K562 (cell line): Measurements from ENCODE around the gene CXCL12.

Experiments used
- EGR1 ChIP-seq: fragments of 450-650 bp; conservative IDR thresholded peaks from 2 replicates; pipeline ENCODE4 v1.6.1; 2017; ENCODE audit warnings: mild to moderate bottlenecking
- FOXM1 ChIP-seq, 2 experiments: fragments of 450-650 bp in 1 of 2; sonication (generic) in 1 of 2; formaldehyde crosslinking in 1 of 2; IDR thresholded peaks; 2 replicates each; pipeline versions ENCODE4 v1.6.1 to v1.9.0; 2017 to 2022; ENCODE audit warnings: low read depth in 2 of 2, mild to moderate bottlenecking in 2 of 2, missing genetic modification reagents in 1 of 2, moderate library complexity in 1 of 2
- JUNB ChIP-seq: fragments of 450-650 bp; formaldehyde crosslinking; conservative IDR thresholded peaks from 2 replicates; pipeline ENCODE4 v1.4.0; 2020; ENCODE audit warnings: mild to moderate bottlenecking
- L3MBTL2 ChIP-seq: fragments of 450-650 bp; IDR thresholded peaks from 2 replicates; pipeline ENCODE4 v1.6.1; 2016; ENCODE audit warnings: mild to moderate bottlenecking, moderate library complexity
- POLR2AphosphoS5 ChIP-seq: IDR thresholded peaks from 2 replicates; pipeline ENCODE4 v1.6.1; 2011; ENCODE audit warnings: mild to moderate bottlenecking, low read depth, low read length, moderate library complexity; ENCODE audit not compliant: control insufficient read depth, insufficient read depth
- RCOR1 ChIP-seq, 2 experiments: IDR thresholded peaks; 2 replicates each; pipeline ENCODE4 v1.6.1; 2012; ENCODE audit warnings: low read depth in 2 of 2, low read length in 2 of 2, borderline replicate concordance in 1 of 2, improper control_type of control experiment in 1 of 2
- SPI1 ChIP-seq: IDR thresholded peaks from 2 replicates; pipeline ENCODE4 v1.6.1; 2011; ENCODE audit warnings: low read depth, low read length, control low read depth, borderline replicate concordance
- TAF15 ChIP-seq: fragments of 200-400 bp; formaldehyde crosslinking; IDR thresholded peaks from 2 replicates; pipeline ENCODE4 v1.6.1; 2017; ENCODE audit warnings: mild to moderate bottlenecking, low read depth, low read length, moderate library complexity
- ZFP36 ChIP-seq: fragments of 150-350 bp; IDR thresholded peaks from 2 replicates; pipeline ENCODE4 v1.6.1; 2018; ENCODE audit warnings: low read length, low read depth; ENCODE audit not compliant: partially characterized antibody
- ZNF217 ChIP-seq: sonication (generic); formaldehyde crosslinking; IDR thresholded peaks from 2 replicates; pipeline ENCODE4 v1.8.0; 2022; ENCODE audit warnings: mild to moderate bottlenecking, missing genetic modification reagents
- TF ChIP-seq, protein P1 (sequence below), 3 experiments: IDR thresholded peaks in 2 of 3; conservative IDR thresholded peaks in 1 of 3; 2 replicates each; pipeline ENCODE4 v1.5.1; 2011 to 2012; ENCODE audit warnings: low read length in 3 of 3, mild to moderate bottlenecking in 3 of 3, control low read depth in 2 of 3, improper control_type of control experiment in 1 of 3, inconsistent platforms in 1 of 3, low read depth in 1 of 3, mixed read lengths in 1 of 3, moderate library complexity in 1 of 3; ENCODE audit not compliant: insufficient read depth in 2 of 3
- TF ChIP-seq, protein P2 (sequence below): sonication (generic); formaldehyde crosslinking; IDR thresholded peaks from 2 replicates; pipeline ENCODE4 v1.8.1; 2023; ENCODE audit warnings: missing genetic modification reagents, mild to moderate bottlenecking, borderline replicate concordance
- TF ChIP-seq, protein P3 (sequence below): fragments of 450-650 bp; IDR thresholded peaks from 2 replicates; pipeline ENCODE4 v1.6.1; 2016; ENCODE audit warnings: low read depth, mild to moderate bottlenecking, moderate library complexity
- TF ChIP-seq, protein P4 (sequence below): sonication (generic); formaldehyde crosslinking; IDR thresholded peaks from 2 replicates; pipeline ENCODE4 v1.5.0; 2020; ENCODE audit warnings: missing genetic modification reagents

DNA sequence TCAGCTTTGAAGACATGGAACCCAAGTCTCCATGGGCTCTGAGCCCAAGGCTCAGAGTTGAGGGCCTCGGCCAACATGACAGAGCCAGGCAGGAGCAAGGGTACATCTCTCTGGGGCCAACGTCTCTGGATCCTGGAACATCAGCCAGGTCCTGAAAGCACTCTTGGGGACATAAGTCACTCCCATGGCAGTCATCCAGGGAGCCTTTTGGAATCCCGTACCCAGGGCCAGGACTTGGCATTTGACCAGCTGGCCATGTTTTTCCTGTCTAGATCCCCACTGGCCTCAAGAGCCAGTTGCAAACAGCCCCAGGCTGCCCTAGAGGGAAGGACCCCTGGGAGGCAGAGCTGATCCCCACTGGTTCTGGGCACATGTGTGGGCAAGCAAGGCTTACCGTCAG is 4.3 kb upstream of the CXCL12 start:
- TF ChIP-seq, protein P1, sequence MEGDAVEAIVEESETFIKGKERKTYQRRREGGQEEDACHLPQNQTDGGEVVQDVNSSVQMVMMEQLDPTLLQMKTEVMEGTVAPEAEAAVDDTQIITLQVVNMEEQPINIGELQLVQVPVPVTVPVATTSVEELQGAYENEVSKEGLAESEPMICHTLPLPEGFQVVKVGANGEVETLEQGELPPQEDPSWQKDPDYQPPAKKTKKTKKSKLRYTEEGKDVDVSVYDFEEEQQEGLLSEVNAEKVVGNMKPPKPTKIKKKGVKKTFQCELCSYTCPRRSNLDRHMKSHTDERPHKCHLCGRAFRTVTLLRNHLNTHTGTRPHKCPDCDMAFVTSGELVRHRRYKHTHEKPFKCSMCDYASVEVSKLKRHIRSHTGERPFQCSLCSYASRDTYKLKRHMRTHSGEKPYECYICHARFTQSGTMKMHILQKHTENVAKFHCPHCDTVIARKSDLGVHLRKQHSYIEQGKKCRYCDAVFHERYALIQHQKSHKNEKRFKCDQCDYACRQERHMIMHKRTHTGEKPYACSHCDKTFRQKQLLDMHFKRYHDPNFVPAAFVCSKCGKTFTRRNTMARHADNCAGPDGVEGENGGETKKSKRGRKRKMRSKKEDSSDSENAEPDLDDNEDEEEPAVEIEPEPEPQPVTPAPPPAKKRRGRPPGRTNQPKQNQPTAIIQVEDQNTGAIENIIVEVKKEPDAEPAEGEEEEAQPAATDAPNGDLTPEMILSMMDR (IDR thresholded peaks at IDR 0.05 in 2 of 3, conservative IDR thresholded peaks at IDR 0.05 in 1 of 3; ENCODE audit: insufficient read depth in 2 of 3, low read depth in 1 of 3, low read length in 3 of 3) = no peak
- TF ChIP-seq RCOR1 (IDR thresholded peaks at IDR 0.05; ENCODE audit: borderline replicate concordance in 1 of 2, low read depth in 2 of 2, low read length in 2 of 2) (no peak), FOXM1 (IDR thresholded peaks at IDR 0.05; ENCODE audit: low read depth) (no peak), FOXM1 (CRISPR knock-in tag; IDR thresholded peaks at IDR 0.05; ENCODE audit: low read depth) (no peak), TAF15 (no peak), L3MBTL2 (no peak), SPI1 (no peak), ZFP36 (no peak), POLR2AphosphoS5 (no peak), JUNB (CRISPR knock-in tag) (no peak), EGR1 (no peak), ZNF217 (CRISPR knock-in tag) (no peak)
- TF ChIP-seq, protein P2, sequence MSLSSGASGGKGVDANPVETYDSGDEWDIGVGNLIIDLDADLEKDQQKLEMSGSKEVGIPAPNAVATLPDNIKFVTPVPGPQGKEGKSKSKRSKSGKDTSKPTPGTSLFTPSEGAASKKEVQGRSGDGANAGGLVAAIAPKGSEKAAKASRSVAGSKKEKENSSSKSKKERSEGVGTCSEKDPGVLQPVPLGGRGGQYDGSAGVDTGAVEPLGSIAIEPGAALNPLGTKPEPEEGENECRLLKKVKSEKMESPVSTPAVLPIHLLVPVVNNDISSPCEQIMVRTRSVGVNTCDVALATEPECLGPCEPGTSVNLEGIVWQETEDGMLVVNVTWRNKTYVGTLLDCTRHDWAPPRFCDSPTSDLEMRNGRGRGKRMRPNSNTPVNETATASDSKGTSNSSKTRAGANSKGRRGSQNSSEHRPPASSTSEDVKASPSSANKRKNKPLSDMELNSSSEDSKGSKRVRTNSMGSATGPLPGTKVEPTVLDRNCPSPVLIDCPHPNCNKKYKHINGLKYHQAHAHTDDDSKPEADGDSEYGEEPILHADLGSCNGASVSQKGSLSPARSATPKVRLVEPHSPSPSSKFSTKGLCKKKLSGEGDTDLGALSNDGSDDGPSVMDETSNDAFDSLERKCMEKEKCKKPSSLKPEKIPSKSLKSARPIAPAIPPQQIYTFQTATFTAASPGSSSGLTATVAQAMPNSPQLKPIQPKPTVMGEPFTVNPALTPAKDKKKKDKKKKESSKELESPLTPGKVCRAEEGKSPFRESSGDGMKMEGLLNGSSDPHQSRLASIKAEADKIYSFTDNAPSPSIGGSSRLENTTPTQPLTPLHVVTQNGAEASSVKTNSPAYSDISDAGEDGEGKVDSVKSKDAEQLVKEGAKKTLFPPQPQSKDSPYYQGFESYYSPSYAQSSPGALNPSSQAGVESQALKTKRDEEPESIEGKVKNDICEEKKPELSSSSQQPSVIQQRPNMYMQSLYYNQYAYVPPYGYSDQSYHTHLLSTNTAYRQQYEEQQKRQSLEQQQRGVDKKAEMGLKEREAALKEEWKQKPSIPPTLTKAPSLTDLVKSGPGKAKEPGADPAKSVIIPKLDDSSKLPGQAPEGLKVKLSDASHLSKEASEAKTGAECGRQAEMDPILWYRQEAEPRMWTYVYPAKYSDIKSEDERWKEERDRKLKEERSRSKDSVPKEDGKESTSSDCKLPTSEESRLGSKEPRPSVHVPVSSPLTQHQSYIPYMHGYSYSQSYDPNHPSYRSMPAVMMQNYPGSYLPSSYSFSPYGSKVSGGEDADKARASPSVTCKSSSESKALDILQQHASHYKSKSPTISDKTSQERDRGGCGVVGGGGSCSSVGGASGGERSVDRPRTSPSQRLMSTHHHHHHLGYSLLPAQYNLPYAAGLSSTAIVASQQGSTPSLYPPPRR (CRISPR knock-in tag) = no peak
- TF ChIP-seq, protein P3, sequence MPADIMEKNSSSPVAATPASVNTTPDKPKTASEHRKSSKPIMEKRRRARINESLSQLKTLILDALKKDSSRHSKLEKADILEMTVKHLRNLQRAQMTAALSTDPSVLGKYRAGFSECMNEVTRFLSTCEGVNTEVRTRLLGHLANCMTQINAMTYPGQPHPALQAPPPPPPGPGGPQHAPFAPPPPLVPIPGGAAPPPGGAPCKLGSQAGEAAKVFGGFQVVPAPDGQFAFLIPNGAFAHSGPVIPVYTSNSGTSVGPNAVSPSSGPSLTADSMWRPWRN = no peak
- TF ChIP-seq, protein P4, sequence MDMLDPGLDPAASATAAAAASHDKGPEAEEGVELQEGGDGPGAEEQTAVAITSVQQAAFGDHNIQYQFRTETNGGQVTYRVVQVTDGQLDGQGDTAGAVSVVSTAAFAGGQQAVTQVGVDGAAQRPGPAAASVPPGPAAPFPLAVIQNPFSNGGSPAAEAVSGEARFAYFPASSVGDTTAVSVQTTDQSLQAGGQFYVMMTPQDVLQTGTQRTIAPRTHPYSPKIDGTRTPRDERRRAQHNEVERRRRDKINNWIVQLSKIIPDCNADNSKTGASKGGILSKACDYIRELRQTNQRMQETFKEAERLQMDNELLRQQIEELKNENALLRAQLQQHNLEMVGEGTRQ = no peak
